Measurements from ENCODE around the gene ICAM5. TPM values are rescaled to one million over a fixed set of nuclear protein-coding genes. Genes with fewer than 3 reads are reported as not detected.

ICAM5 gene
- total and polyA plus RNA-seq, 7 donors, result 0.23 to 0.92 (median 0.69) TPM; not detected in 3

DNA sequence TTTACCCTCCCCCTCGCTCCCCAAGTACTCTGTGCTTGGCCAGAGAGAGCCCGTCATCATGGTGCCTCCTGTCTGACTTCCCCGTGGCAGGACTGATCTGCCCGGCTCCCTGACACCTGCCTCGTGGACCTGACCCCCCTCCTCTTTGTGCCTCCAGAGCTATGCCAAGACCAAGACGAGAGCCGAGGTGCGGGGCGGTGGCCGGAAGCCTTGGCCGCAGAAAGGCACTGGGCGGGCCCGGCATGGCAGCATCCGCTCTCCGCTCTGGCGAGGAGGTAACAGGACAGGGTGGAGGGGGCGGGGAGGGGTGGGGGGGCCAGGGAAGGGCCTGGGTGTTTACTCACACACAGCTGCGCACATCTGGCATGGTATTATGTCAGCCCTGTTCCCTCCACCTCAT is 33.2 kb upstream of the ICAM5 start:
- Histone ChIP-seq H3K36me3 (peaks cover 32 to 63% (median 38%) of the 10 kb centered on the region in 4 donors), H3K27ac (no peak overlapping the region), H3K4me1 (peaks cover 0 to 12% (median 7%) of the 10 kb centered on the region in 4 donors), H3K9me3 (no peaks in the 10 kb centered on the region), H3K27me3 (no peaks in the 10 kb centered on the region), H3K4me3 (no peak overlapping the region)
- 83 to 89% methylated on average over 18 of the region's 18 CpGs for WGBS, 2 donors
- DNase-seq, result no peak
- intact Hi-C loops (cut with DNase I), result no loop called here
- TF ChIP-seq EP300 (IDR thresholded peaks at IDR 0.05), result no peak
- no peak for TF ChIP-seq POLR2A (IDR thresholded peaks at IDR 0.05)
- TF ChIP-seq, protein P1, sequence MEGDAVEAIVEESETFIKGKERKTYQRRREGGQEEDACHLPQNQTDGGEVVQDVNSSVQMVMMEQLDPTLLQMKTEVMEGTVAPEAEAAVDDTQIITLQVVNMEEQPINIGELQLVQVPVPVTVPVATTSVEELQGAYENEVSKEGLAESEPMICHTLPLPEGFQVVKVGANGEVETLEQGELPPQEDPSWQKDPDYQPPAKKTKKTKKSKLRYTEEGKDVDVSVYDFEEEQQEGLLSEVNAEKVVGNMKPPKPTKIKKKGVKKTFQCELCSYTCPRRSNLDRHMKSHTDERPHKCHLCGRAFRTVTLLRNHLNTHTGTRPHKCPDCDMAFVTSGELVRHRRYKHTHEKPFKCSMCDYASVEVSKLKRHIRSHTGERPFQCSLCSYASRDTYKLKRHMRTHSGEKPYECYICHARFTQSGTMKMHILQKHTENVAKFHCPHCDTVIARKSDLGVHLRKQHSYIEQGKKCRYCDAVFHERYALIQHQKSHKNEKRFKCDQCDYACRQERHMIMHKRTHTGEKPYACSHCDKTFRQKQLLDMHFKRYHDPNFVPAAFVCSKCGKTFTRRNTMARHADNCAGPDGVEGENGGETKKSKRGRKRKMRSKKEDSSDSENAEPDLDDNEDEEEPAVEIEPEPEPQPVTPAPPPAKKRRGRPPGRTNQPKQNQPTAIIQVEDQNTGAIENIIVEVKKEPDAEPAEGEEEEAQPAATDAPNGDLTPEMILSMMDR (IDR thresholded peaks at IDR 0.05), result no peak
- TF ChIP-seq POLR2AphosphoS5 (IDR thresholded peaks at IDR 0.05), result no peak

DNA sequence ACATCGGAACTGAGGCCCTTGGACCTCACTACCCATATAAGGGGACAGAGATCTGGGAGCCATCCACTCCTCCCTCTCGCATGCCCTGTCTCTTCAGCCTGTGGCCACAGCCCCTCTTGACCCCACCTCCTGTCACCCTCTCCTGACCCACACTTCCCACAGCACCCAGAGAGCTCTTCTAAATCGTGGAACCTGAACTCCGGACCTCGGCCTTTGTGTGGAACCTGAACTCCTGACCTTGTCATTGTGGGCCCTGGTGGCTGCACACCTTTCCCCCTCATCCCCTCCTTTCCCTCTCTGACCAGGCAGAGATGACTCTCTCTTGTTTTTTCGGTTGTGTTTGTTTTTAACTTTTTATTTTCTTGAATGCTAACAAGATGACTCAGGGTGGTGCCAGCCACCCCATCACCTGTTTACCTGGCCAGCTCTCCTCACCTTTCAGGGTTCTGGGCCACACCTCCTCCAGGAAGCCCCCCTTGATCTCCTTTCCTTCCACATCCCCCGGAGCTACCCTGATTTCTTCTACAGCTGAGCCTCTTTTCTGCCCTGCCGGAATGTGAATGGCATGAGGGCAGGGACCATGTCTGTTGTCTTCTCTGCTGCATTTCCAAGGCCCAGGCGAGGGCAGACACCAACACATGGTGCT is 32.7 kb upstream of the ICAM5 start:
- H3K36me3 ChIP-seq, result peaks cover 32 to 63% (median 38%) of the 10 kb centered on the region in 4 donors
- no peak overlapping the region for H3K4me3 ChIP-seq
- no peak overlapping the region for H3K27ac ChIP-seq
- peaks cover 0 to 12% (median 7%) of the 10 kb centered on the region in 4 donors for H3K4me1 ChIP-seq
- intact Hi-C loops (cut with DNase I), result no loop called here
- no peak for DNase-seq
- H3K27me3 ChIP-seq, result no peaks in the 10 kb centered on the region
- no peaks in the 10 kb centered on the region for H3K9me3 ChIP-seq
- TF ChIP-seq EP300 (IDR thresholded peaks at IDR 0.05) (no peak), POLR2AphosphoS5 (IDR thresholded peaks at IDR 0.05) (no peak), POLR2A (IDR thresholded peaks at IDR 0.05) (no peak)
- TF ChIP-seq, protein P1 (IDR thresholded peaks at IDR 0.05), result no peak
- WGBS, 2 donors, result 82 to 89% methylated on average over 9 of the region's 9 CpGs

DNA sequence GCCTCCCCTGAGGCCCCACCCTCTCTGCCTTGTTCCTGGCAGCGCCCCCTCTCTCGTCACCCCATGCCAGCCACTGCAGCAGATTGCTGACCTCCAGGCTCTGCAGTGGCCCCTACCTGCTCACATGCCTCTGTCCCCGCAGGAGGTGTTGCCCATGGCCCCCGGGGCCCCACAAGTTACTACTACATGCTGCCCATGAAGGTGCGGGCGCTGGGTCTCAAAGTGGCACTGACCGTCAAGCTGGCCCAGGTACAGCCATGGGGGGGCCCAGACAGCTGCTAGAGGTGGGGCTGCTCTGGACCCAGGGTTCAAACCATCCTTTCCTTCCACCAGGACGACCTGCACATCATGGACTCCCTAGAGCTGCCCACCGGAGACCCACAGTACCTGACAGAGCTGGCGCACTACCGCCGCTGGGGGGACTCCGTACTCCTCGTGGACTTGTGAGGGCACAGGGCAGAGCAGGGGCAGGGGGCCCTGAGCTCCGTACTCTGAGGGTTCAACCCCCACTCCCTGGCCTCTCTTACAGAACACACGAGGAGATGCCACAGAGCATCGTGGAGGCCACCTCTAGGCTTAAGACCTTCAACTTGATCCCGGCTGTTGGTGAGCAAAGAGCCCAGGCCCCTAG is 31.6 kb upstream of the ICAM5 start:
- no peak overlapping the region for H3K27ac ChIP-seq
- WGBS, 2 donors, result 96% methylated on average over 18 of the region's 18 CpGs
- TF ChIP-seq EP300 (IDR thresholded peaks at IDR 0.05), result no peak
- TF ChIP-seq, protein P1 (IDR thresholded peaks at IDR 0.05), result no peak
- TF ChIP-seq POLR2AphosphoS5 (IDR thresholded peaks at IDR 0.05), result no peak
- no peak for TF ChIP-seq POLR2A (IDR thresholded peaks at IDR 0.05)
- peaks cover 32 to 63% (median 38%) of the 10 kb centered on the region in 4 donors for H3K36me3 ChIP-seq
- no peak overlapping the region for H3K4me3 ChIP-seq
- H3K9me3 ChIP-seq, result no peaks in the 10 kb centered on the region
- H3K27me3 ChIP-seq, result no peaks in the 10 kb centered on the region
- intact Hi-C loops (cut with DNase I), result no loop called here
- DNase-seq, result no peak
- peaks cover 0 to 3% (median 0%) of the 10 kb centered on the region in 4 donors for H3K4me1 ChIP-seq

DNA sequence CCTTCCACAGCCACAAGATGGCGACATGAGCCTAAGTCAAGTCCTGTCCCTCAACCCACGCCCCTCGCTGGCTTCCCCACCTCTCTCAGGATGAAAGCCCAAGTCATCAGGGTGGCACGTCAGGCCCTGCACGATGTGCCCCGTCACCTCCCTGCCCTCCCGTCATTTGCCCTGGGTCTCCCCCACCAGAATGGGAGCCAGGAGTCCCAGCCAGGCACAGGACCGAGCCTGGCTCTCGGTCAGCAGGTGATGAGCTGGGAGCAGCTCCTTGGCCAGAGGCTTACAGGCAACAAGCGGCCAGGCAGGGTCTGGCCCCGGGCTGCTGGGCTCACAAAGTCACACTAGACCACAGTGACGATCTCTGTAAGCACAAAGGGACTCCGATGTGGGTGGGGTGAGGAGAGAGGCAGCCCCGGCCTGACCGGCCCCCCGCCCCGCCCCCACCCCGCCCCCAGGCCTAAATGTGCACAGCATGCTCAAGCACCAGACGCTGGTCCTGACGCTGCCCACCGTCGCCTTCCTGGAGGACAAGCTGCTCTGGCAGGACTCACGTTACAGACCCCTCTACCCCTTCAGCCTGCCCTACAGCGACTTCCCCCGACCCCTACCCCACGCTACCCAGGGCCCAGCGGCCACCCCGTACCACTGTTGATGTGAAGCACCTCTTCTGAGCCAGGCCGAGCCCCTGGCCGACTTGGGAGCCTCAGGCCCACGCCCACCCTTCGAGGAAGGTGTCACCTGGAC is 30.4 kb upstream of the ICAM5 start:
- no peaks in the 10 kb centered on the region for H3K9me3 ChIP-seq
- no peaks in the 10 kb centered on the region for H3K4me1 ChIP-seq
- TF ChIP-seq POLR2AphosphoS5 (IDR thresholded peaks at IDR 0.05), result no peak
- TF ChIP-seq, protein P1 (IDR thresholded peaks at IDR 0.05), result peak; percentile 34 to 46 (median 41)
- H3K27ac ChIP-seq, result no peak overlapping the region
- intact Hi-C loops (cut with DNase I), result no loop called here
- H3K27me3 ChIP-seq, result no peaks in the 10 kb centered on the region
- peak; percentile 86 for DNase-seq
- peaks cover 28 to 56% (median 36%) of the 10 kb centered on the region in 4 donors for H3K36me3 ChIP-seq
- H3K4me3 ChIP-seq, result no peak overlapping the region
- WGBS, 2 donors, result 65 to 68% methylated on average over 32 of the region's 32 CpGs
